GM19463 (cell line): Measurements from ENCODE around the gene CTNNA2.

ENCODE experiments used
- ATAC-seq: cut with Tn5 transposase; IDR thresholded peaks from one replicate; pipeline ENCODE4 v1.9.1; 2021; ENCODE audit warnings: mild to moderate bottlenecking, moderate library complexity; ENCODE audit not compliant: unreplicated experiment

The CTNNA2 gene

GRCh38 chr2:80348953-80349352, 836.1 kb downstream of the CTNNA2 start:
- ATAC-seq: no peak

- ATAC-seq: no peak
These were observed 838.4 kb downstream of the CTNNA2 start for GRCh38 chr2:80351231-80351630.

GRCh38 chr2:80354858-80355257, 842.0 kb downstream of the CTNNA2 start:
- ATAC-seq: no peak

- ATAC-seq: no peak
These were observed 849.1 kb downstream of the CTNNA2 start for GRCh38 chr2:80361904-80362303.

- ATAC-seq: no peak
These were observed 850.5 kb downstream of the CTNNA2 start for GRCh38 chr2:80363330-80363729.

GRCh38 chr2:80363791-80364349, 851.0 kb downstream of the CTNNA2 start:
- ATAC-seq: no peak

- no peak for ATAC-seq
These were observed 851.8 kb downstream of the CTNNA2 start for GRCh38 chr2:80364524-80365212.

- ATAC-seq: no peak
These were observed 852.9 kb downstream of the CTNNA2 start for GRCh38 chr2:80365762-80366161.

GRCh38 chr2:80370375-80371009, 857.6 kb downstream of the CTNNA2 start:
- no peak for ATAC-seq

- ATAC-seq: no peak
These were observed 861.3 kb downstream of the CTNNA2 start for GRCh38 chr2:80374105-80374504.

- no peak for ATAC-seq
These were observed 864.2 kb downstream of the CTNNA2 start for GRCh38 chr2:80377071-80377470.

- no peak for ATAC-seq
These were observed 867.9 kb downstream of the CTNNA2 start for GRCh38 chr2:80380736-80381135.

- ATAC-seq: no peak
These were observed 868.8 kb downstream of the CTNNA2 start for GRCh38 chr2:80381666-80382065.

- ATAC-seq: no peak
These were observed 879.6 kb downstream of the CTNNA2 start for GRCh38 chr2:80392441-80392840.

- ATAC-seq: no peak
These were observed 881.1 kb downstream of the CTNNA2 start for GRCh38 chr2:80393991-80394390.

GRCh38 chr2:80395251-80395650, 882.4 kb downstream of the CTNNA2 start:
- no peak for ATAC-seq

- ATAC-seq: no peak
These were observed 883.4 kb downstream of the CTNNA2 start for GRCh38 chr2:80396276-80396675.

GRCh38 chr2:80403081-80403480, 890.2 kb downstream of the CTNNA2 start:
- ATAC-seq: no peak

- no peak for ATAC-seq
These were observed 894.5 kb downstream of the CTNNA2 start for GRCh38 chr2:80407377-80407776.

GRCh38 chr2:80410346-80410745, 897.5 kb downstream of the CTNNA2 start:
- no peak for ATAC-seq

GRCh38 chr2:80413136-80413535, 900.3 kb downstream of the CTNNA2 start:
- no peak for ATAC-seq

- ATAC-seq: no peak
These were observed 904.9 kb downstream of the CTNNA2 start for GRCh38 chr2:80417737-80418136.
